OCI-LY7 (cell line): ENCODE measurements around the gene PFN1. TPM values are rescaled to one million over a fixed set of nuclear protein-coding genes. Genes with fewer than 3 reads are reported as not detected.

ENCODE experiments used
- BruUV-seq: library from RNA; stranded (reverse); fragments of 400-500 nt; replicated peaks from 2 replicates; lab custom pipeline; 2021; lab: Mats Ljungman, UMichigan
- CTCF ChIA-PET: fragments of 300-600 bp; sonication (Branson Sonifier 250); formaldehyde crosslinking; loops from one replicate; lab custom pipeline; 2022; ENCODE audit warnings: antibody characterized with exemption; ENCODE audit not compliant: unreplicated experiment; lab: Charles Lee
- POLR2A ChIA-PET: fragments of 300-600 bp; sonication (Branson Sonifier 250); formaldehyde crosslinking; loops from one replicate; lab custom pipeline; 2022; ENCODE audit warnings: antibody characterized with exemption; lab: Charles Lee
- DNase-seq: peaks from one replicate; pipeline ENCODE4 v3.0.0-alpha.2; 2015; ENCODE audit warnings: low spot score
- H2AFZ ChIP-seq: fragments of 200-600 bp; sonication (generic), shearing (Covaris generic); 2 replicates; pipeline ENCODE4 v1.6.1; 2014; ENCODE audit warnings: mild to moderate bottlenecking, antibody characterized with exemption, low read length, moderate library complexity
- H3K27ac ChIP-seq: fragments of 200-600 bp; sonication (generic); 2 replicates; pipeline ENCODE4 v1.5.1; 2014; ENCODE audit warnings: mixed run types, low read depth, mild to moderate bottlenecking, moderate library complexity, low read length, inconsistent platforms; ENCODE audit not compliant: poor library complexity, severe bottlenecking
- H3K36me3 ChIP-seq: fragments of 200-600 bp; sonication (generic); 2 replicates; pipeline ENCODE4 v1.6.1; 2014; ENCODE audit warnings: mild to moderate bottlenecking, antibody characterized with exemption, low read length, moderate library complexity, mixed read lengths; ENCODE audit not compliant: insufficient read depth
- H3K4me1 ChIP-seq: fragments of 200-600 bp; sonication (generic); 2 replicates; pipeline ENCODE4 v1.5.1; 2014; ENCODE audit warnings: mild to moderate bottlenecking, low read length; ENCODE audit not compliant: insufficient read depth, poor library complexity, severe bottlenecking
- H3K4me2 ChIP-seq: fragments of 200-600 bp; sonication (generic); 2 replicates; pipeline ENCODE4 v1.6.1; 2014; ENCODE audit warnings: mild to moderate bottlenecking, low read length
- H3K4me3 ChIP-seq: fragments of 200-600 bp; sonication (generic); 2 replicates; pipeline ENCODE4 v1.5.1; 2014; ENCODE audit warnings: mild to moderate bottlenecking, low read depth, low read length; ENCODE audit not compliant: poor library complexity, severe bottlenecking
- H3K79me2 ChIP-seq: fragments of 200-600 bp; sonication (generic); 2 replicates; pipeline ENCODE4 v1.6.1; 2016; ENCODE audit warnings: low read depth, mild to moderate bottlenecking, low read length, moderate library complexity, mixed read lengths; ENCODE audit not compliant: insufficient read depth
- H3K9me2 ChIP-seq: fragments of 200-600 bp; sonication (generic); 2 replicates; pipeline ENCODE4 v1.6.1; 2016; ENCODE audit warnings: mild to moderate bottlenecking, low read length, mixed read lengths; ENCODE audit not compliant: insufficient read depth
- H3K9me3 ChIP-seq: fragments of 200-600 bp; sonication (generic); 2 replicates; pipeline ENCODE4 v1.6.1; 2014; ENCODE audit warnings: mild to moderate bottlenecking, mixed run types, low read length, mixed read lengths
- H4K20me1 ChIP-seq: fragments of 200-600 bp; sonication (generic); 2 replicates; pipeline ENCODE4 v1.6.1; 2014; ENCODE audit warnings: mild to moderate bottlenecking, antibody characterized with exemption, low read length, moderate library complexity, mixed read lengths; ENCODE audit not compliant: insufficient read depth
- CTCF ChIP-seq: fragments of 200-600 bp; sonication (generic); conservative IDR thresholded peaks from 2 replicates; pipeline ENCODE4 v1.5.1; 2014; ENCODE audit warnings: mild to moderate bottlenecking, antibody characterized with exemption, low read length, moderate library complexity, mixed read lengths
- EZH2phosphoT487 ChIP-seq: fragments of 200-600 bp; sonication (generic); IDR thresholded peaks from 2 replicates; pipeline ENCODE4 v1.6.1; 2018; ENCODE audit warnings: low read depth, borderline replicate concordance, mild to moderate bottlenecking, mixed run types, antibody characterized with exemption, low read length, moderate library complexity, mixed read lengths
- intact Hi-C: fragments of 100-400 bp; cut with micrococcal nuclease; formaldehyde crosslinking; loops from one replicate; pipeline ENCODE4 v1.10.0; 2022; ENCODE audit not compliant: unreplicated experiment
- total RNA-seq, 2 experiments: library from RNA; depleted of rRNA in 1 of 2; stranded (reverse); fragments of >200 nt in 1 of 2; shearing (Covaris generic) in 1 of 2; gene quantifications; 2 replicates each; pipeline ENCODE4 v1.2.3, GENCODE V29; 2014 to 2022

The PFN1 gene
- total RNA-seq, 2 experiments from 2014 or later: 1,053 TPM

- TF ChIP-seq CTCF: no peak
- no peak for TF ChIP-seq EZH2phosphoT487
- peaks cover 81% of the 10 kb centered on the region for H3K36me3 ChIP-seq
- peak overlapping the region; percentile 90 for H3K27ac ChIP-seq
These were observed 7.6 kb downstream of the PFN1 start for GRCh38 chr17:4940555-4941318.

GRCh38 chr17:4939796-4940554 is 8.4 kb downstream of the PFN1 start, which contains the start of the genes RNF167 and SLC25A11:
RNF167 (plus strand) TSS chr17:4940268; CDS start chr17:4940910, 642 bp downstream.
SLC25A11 (minus strand) TSS chr17:4940046; CDS start chr17:4939910, 136 bp downstream.
- CTCF ChIA-PET: no interaction called here
- peak; percentile 100 for DNase-seq
- peaks cover 56% of the 10 kb centered on the region for H3K79me2 ChIP-seq
- H4K20me1 ChIP-seq: 0 out of 2 replicates have a peak, but pooled peaks cover 1% of the 10 kb centered on the region
- H3K36me3 ChIP-seq: peaks cover 77% of the 10 kb centered on the region
- no peaks in the 10 kb centered on the region for H3K9me3 ChIP-seq
- TF ChIP-seq EZH2phosphoT487 (no peak), CTCF (no peak)
- H2AFZ ChIP-seq: peak within 1 kb of the TSS; percentile 53
- no TSS peak for BruUV-seq
- POLR2A ChIA-PET: interaction anchor here (0.6 to 2.4 kb wide), 9 partner anchors 11 to 1033 kb away, joined by 3 to 20 read pairs (median 4); partner anchors contain the start of genes ENO3 and SPAG7
- peak within 1 kb of the TSS; percentile 90 for H3K27ac ChIP-seq
- H3K4me3 ChIP-seq: peak within 1 kb of the TSS; percentile 95
- intact Hi-C loops: loop anchor here (10.0 kb wide), 1 partner anchor 255 kb away; the partner anchor contains the start of gene ZNF594
- H3K9me2 ChIP-seq: no peaks in the 10 kb centered on the region
- peak within 1 kb of the TSS; percentile 97 for H3K4me2 ChIP-seq
- peaks cover 49% of the 10 kb centered on the region for H3K4me1 ChIP-seq

More at GRCh38 chr17:4940555-4941318, 7.6 kb downstream of the PFN1 start:
- peak overlapping the region; percentile 97 for H3K4me2 ChIP-seq
- no peaks in the 10 kb centered on the region for H3K9me3 ChIP-seq
- POLR2A ChIA-PET: interaction anchor here (0.6 to 2.4 kb wide), 6 partner anchors 11 to 1033 kb away, joined by 3 to 20 read pairs (median 4); partner anchors contain the start of genes ENO3 and SPAG7
- H4K20me1 ChIP-seq: 0 out of 2 replicates have a peak, but pooled peaks cover 8% of the 10 kb centered on the region
- BruUV-seq: TSS peak; percentile 91
- CTCF ChIA-PET: no interaction called here
- peaks cover 57% of the 10 kb centered on the region for H3K4me1 ChIP-seq
- peak; percentile 64 for DNase-seq
- peak overlapping the region; percentile 42; the same call in 1 of the 2 replicates for H2AFZ ChIP-seq
- H3K4me3 ChIP-seq: peak overlapping the region; percentile 95
- H3K9me2 ChIP-seq: no peaks in the 10 kb centered on the region
- H3K79me2 ChIP-seq: peaks cover 64% of the 10 kb centered on the region
- intact Hi-C loops: loop anchor here (10.0 kb wide), 1 partner anchor 254 kb away; the partner anchor contains the start of gene ZNF594
